Umbilical cord (tissue), 2 donors: ENCODE results near the gene NDEL1. TPM values are rescaled to one million over a fixed set of nuclear protein-coding genes. Genes with fewer than 3 reads are reported as not detected.
A peak's percentile ranks its signal among the peaks of the same experiment; 100 is the strongest.

Experiments
- DNase-seq: peaks from one replicate; pipeline ENCODE4 v3.0.0-alpha.2; 2015; ENCODE audit warnings: low spot score
- total RNA-seq: library from RNA; depleted of rRNA; stranded (reverse); fragments of >200 nt; gene quantifications from one replicate; pipeline ENCODE4 v1.2.3, GENCODE V29; 2014; ENCODE audit warnings: low replicate concordance; ENCODE audit not compliant: insufficient read depth

The NDEL1 gene
- total RNA-seq, 1 donor from 2014 or later = 87.6 TPM

GRCh38 chr17:8477715-8478441 is 42.2 kb downstream of the NDEL1 start:
- DNase-seq = no peak

- DNase-seq = no peak
Observed at GRCh38 chr17:8479431-8479947, 43.8 kb downstream of the NDEL1 start.

GRCh38 chr17:8480011-8480976 is 44.6 kb downstream of the NDEL1 start:
- DNase-seq = no peak

GRCh38 chr17:8481089-8481488 is 45.4 kb downstream of the NDEL1 start:
- DNase-seq = no peak

- DNase-seq = no peak
Observed at GRCh38 chr17:8481703-8482102, 46.0 kb downstream of the NDEL1 start.

GRCh38 chr17:8482546-8482945 is 46.9 kb downstream of the NDEL1 start:
- no peak for DNase-seq

- no peak for DNase-seq
Observed at GRCh38 chr17:8484465-8484864, 48.8 kb downstream of the NDEL1 start.

- no peak for DNase-seq
Observed at GRCh38 chr17:8485491-8485890, 49.8 kb downstream of the NDEL1 start.

GRCh38 chr17:8487130-8487645 is 51.5 kb downstream of the NDEL1 start:
- DNase-seq = no peak

- DNase-seq = no peak
Observed at GRCh38 chr17:8487743-8488142, 52.1 kb downstream of the NDEL1 start.

- DNase-seq = no peak
Observed at GRCh38 chr17:8488491-8488890, 52.8 kb downstream of the NDEL1 start.

- DNase-seq = peak; percentile 42
Observed at GRCh38 chr17:8488901-8489300, 53.2 kb downstream of the NDEL1 start.

GRCh38 chr17:8489841-8490240 is 54.2 kb downstream of the NDEL1 start:
- no peak for DNase-seq

GRCh38 chr17:8490256-8491023 is 54.8 kb downstream of the NDEL1 start:
- DNase-seq = no peak

GRCh38 chr17:8492121-8492520 is 56.4 kb downstream of the NDEL1 start:
- no peak for DNase-seq

GRCh38 chr17:8494021-8494420 is 58.3 kb downstream of the NDEL1 start:
- no peak for DNase-seq

- DNase-seq = no peak
Observed at GRCh38 chr17:8494506-8495111, 58.9 kb downstream of the NDEL1 start.

GRCh38 chr17:8496081-8496480 is 60.4 kb downstream of the NDEL1 start:
- DNase-seq = no peak

GRCh38 chr17:8499171-8499570 is 63.5 kb downstream of the NDEL1 start:
- no peak for DNase-seq

- no peak for DNase-seq
Observed at GRCh38 chr17:8499614-8500013, 63.9 kb downstream of the NDEL1 start.

GRCh38 chr17:8500609-8501008 is 64.9 kb downstream of the NDEL1 start:
- DNase-seq = no peak
